ENCODE results near the gene S100A14.

- no peak for TF ChIP-seq FOXM1 (IDR thresholded peaks at IDR 0.05; ENCODE audit: borderline replicate concordance)
- no peak for TF ChIP-seq HDGF (IDR thresholded peaks at IDR 0.05; ENCODE audit: borderline replicate concordance)
- no peak for TF ChIP-seq BHLHE40 (IDR thresholded peaks at IDR 0.05; ENCODE audit: borderline replicate concordance)
- no peak for TF ChIP-seq ARNT (IDR thresholded peaks at IDR 0.05)
- no peak for TF ChIP-seq SUZ12 (IDR thresholded peaks at IDR 0.05)
- no peak for TF ChIP-seq L3MBTL2 (conservative IDR thresholded peaks at IDR 0.05)
- no peak for TF ChIP-seq SP1 (IDR thresholded peaks at IDR 0.05)
- no peak for TF ChIP-seq ZNF384 (IDR thresholded peaks at IDR 0.05)
- TF ChIP-seq TARDBP (IDR thresholded peaks at IDR 0.05) = no peak
- no peak for TF ChIP-seq PKNOX1 (IDR thresholded peaks at IDR 0.05)
- TF ChIP-seq NFRKB (IDR thresholded peaks at IDR 0.05) = no peak
- TF ChIP-seq ELF4 (IDR thresholded peaks at IDR 0.05) = no peak
- TF ChIP-seq CTBP1 (IDR thresholded peaks at IDR 0.05; ENCODE audit: borderline replicate concordance) = no peak
- no peak for TF ChIP-seq FOXA1 (IDR thresholded peaks at IDR 0.05)
Observed at GRCh38 chr1:153571706-153572105, 44.4 kb downstream of the S100A14 start.

All from HEK293T (cell line).